ENCODE measurements around the gene OXNAD1. TPM values are rescaled to one million over a fixed set of nuclear protein-coding genes. Genes with fewer than 3 reads are reported as not detected.

The OXNAD1 gene
- total RNA-seq, 1 experiment from 2014 or later = 23.7 TPM

GRCh38 chr3:16331319-16331883, 66.4 kb downstream of the OXNAD1 start:
- Histone ChIP-seq H3K9me3 (ENCODE audit: control insufficient read depth, low read depth, low read length) (no peaks in the 10 kb centered on the region), H4K8ac (replicated peaks; ENCODE audit: insufficient read length, low read depth, low read length) (no peak overlapping the region), H3T11ph (ENCODE audit: low read length) (no peak overlapping the region), H2BK120ac (ENCODE audit: low read depth, low read length, poor library complexity, severe bottlenecking) (no peak overlapping the region), H2BK5ac (ENCODE audit: insufficient read length, low read length) (no peak overlapping the region), H3K56ac (ENCODE audit: insufficient read length, low read depth, low read length) (no peak overlapping the region), H3K27me3 (ENCODE audit: insufficient read depth, low read length) (no peaks in the 10 kb centered on the region), H2BK20ac (ENCODE audit: low read depth, low read length, poor library complexity, severe bottlenecking) (no peak overlapping the region), H3K18ac (ENCODE audit: insufficient read length, low read depth, low read length) (no peak overlapping the region), H3K23me2 (ENCODE audit: insufficient read length, low read depth, low read length, poor library complexity, severe bottlenecking) (no peaks in the 10 kb centered on the region), H4K20me1 (ENCODE audit: control insufficient read depth, insufficient read depth, insufficient read length) (no peaks in the 10 kb centered on the region), H3K23ac (ENCODE audit: insufficient read length, low read depth, low read length) (no peak overlapping the region), H3K79me2 (ENCODE audit: insufficient read depth, low read length) (no peaks in the 10 kb centered on the region), H3K4me2 (ENCODE audit: insufficient read depth, insufficient read length, low read length) (no peak overlapping the region), H2AK5ac (ENCODE audit: insufficient read length, low read length) (no peak overlapping the region), H2AFZ (ENCODE audit: low read length) (no peak overlapping the region), H4K5ac (ENCODE audit: insufficient read length, low read depth, low read length) (no peak overlapping the region), H3K27ac (ENCODE audit: insufficient read length, low read depth, low read length) (no peak overlapping the region), H2BK12ac (ENCODE audit: insufficient read length, low read depth, low read length) (no peak overlapping the region), H2BK15ac (ENCODE audit: low read depth, low read length) (no peak overlapping the region), H4K91ac (ENCODE audit: insufficient read length, low read depth, low read length) (no peak overlapping the region), H3K4me1 (ENCODE audit: insufficient read depth, low read length) (peaks cover 3% of the 10 kb centered on the region; the same call in 1 of the 2 replicates), H3K79me1 (ENCODE audit: insufficient read depth, low read depth, low read length, poor library complexity, severe bottlenecking) (no peaks in the 10 kb centered on the region), H3K14ac (ENCODE audit: insufficient read depth, low read length) (no peak overlapping the region), H3K9ac (ENCODE audit: extremely low read depth, insufficient read length, low read length) (no peak overlapping the region), H3K4ac (ENCODE audit: low read depth, low read length) (no peak overlapping the region)
- WGBS (ENCODE audit: extremely low coverage, insufficient read length, low lambda C conversion rate) = no CpG with 5 or more reads among the region's 3 CpGs
- peaks cover 13% of the 10 kb centered on the region in 2 experiments for H3K9me3 Mint-ChIP-seq
- H3K36me3 Mint-ChIP-seq (ENCODE audit: insufficient read depth in 1 of 3, low read depth in 3 of 3) = peaks cover 36 to 55% (median 54%) of the 10 kb centered on the region in 3 experiments
- DNase-seq = no peak
- H3K27ac Mint-ChIP-seq = no peak overlapping the region
- TF ChIP-seq CTCF (conservative IDR thresholded peaks at IDR 0.05) = no peak
- no peak overlapping the region for H3K4me3 Mint-ChIP-seq
- H3K4me1 Mint-ChIP-seq = peaks cover 7 to 17% of the 10 kb centered on the region in 2 experiments
- no peaks in the 10 kb centered on the region; the same call in 1 of the 2 replicates for H3K27me3 Mint-ChIP-seq (ENCODE audit: low read depth)
